COR-L47 (cell line): Measurements from ENCODE around the gene EML1.

Experiments
- DNase-seq: peaks from one replicate; lab custom pipeline; 2025; lab: John Stamatoyannopoulos, UW

The EML1 gene

GRCh38 chr14:99805757-99806439 is 12.7 kb downstream of the EML1 start:
- DNase-seq, result no peak

DNA sequence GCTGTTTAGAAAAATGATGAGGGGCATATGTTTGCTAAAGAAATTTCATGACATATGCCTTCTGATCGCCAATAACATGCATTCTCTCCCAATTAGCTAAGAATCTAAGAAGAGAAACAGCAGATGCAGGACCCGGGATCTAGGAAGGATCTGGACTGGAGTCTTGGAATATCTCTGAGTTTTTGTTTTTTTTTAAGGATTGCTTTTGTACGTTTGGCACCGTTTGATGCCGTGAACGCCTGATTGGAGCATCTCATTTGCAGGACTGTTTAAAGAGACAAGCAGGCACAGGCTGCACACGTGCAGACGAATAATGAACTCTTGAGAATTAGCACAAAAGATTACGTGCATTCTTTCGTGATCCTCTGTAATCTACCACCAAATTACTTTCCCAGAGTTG is 13.6 kb downstream of the EML1 start:
- no peak for DNase-seq

GRCh38 chr14:99807413-99808153 is 14.4 kb downstream of the EML1 start:
- no peak for DNase-seq

DNA sequence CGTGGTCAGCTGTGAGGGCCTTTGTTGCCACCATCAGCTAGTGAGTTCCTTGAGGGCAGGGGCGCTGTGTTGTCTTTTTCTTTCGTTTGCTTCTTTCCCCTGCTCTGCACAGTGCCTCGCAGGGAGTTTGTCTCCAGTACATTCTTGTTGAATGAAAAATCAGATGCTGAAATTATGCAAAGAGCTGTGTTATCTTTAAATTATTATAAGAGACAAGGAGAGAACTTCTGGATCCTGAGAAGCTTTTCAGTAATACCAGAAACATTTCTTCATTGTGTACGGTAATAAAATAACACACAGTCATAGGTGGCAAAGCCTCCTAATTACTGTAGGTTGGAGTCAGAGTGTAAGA is 14.9 kb downstream of the EML1 start:
- DNase-seq, result no peak

DNA sequence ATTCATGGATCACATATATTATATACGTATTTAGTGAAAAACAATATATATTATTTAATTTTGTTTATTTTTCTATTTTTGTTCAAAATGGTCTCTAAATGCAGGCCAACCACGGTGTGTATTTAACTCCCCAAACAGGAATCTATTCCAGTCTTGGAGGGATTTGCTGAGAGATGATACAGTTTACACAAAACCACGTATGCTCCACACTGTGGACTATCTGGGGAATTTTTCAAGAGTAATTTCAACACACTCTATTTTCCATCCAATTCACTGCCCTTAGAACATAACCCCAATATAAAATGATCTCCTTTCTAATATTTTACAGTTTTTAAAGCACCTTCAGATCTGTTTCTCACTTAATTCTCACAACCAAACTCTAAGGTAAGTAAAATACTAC is 15.3 kb downstream of the EML1 start:
- DNase-seq, result no peak

DNA sequence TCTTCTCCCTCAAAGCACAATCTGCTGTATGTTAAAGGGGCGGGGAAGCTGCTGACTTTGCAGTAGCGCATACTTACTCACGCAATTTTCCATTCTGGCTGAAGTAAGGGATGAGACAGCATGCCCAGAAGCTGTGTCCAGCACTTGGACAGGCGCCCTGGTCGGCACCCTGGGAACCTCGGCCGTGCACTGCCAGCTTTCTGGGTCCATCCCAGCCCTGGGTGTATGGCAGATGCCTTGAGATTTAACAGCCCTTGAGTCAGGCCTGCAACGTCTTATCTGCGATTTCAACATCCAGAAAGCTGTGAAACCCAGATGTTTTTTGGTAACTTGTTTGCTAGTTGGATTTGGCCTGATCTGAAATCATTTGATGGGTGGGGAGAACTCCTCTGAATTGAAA is 16.1 kb downstream of the EML1 start:
- DNase-seq, result no peak

DNA sequence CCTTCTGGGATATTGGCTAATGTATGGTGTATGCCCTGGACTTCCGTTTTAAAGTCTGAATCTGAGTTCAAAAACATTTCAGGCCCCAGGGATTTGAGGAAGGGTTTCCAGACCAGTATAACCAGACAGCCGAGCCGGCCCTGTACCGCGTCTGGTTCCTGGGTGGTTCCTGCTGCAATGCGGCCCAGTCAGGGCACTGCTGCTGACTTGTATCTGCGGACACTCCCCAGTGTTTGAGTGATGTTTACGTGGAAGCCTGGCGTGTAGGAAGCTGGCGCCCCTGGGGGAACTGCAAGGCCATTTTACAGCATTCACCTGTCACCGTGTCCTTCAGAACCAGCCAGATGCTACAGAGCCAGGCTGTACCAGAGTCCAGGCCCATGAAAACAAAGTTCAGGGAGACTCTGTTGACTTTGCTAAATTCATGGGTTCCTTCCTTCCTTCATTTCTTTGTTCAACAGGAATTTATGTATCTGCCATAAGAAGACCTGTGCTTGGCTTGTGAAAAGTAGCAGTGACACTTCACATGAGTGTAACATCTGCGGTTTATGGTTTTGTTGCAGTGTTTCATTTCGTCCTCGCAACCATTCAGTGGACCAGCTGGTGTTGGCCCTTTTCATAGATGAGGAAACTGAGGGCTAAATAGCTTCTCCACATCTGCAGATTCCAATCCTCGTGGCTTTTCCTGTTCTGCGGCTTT is 16.8 kb downstream of the EML1 start:
- no peak for DNase-seq

- no peak for DNase-seq
These were observed 17.3 kb downstream of the EML1 start for GRCh38 chr14:99810559-99810874.

DNA sequence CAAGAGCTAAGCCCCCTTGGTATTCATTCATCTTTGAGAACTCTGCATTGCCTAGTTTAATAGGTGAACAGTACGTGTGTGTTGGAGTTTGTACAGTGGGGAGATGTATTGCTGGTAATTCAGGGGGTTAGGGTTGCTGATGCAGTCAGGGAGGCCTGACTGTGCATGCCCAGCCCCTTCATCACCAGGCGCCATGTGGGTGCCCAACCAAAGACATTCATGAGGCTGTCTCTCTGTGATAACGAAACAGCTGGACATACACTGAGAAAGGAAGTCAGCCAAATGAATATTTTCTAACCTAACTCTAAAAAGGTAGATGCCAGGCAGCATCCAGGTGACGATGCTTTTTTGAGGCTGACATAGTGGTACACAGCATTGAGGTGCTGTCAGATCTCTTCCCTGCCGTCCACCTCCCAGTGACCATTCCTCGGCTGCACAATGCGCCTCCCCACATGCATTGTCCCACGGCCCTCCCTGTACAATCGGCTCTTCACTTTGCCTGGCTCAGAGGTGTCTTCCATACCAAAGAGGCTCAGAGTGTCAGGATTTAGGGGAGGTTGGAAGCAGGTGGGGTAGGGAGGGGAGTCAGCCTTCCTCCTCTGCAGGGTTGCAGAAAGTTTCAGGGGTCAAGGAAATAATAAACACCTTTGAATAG is 19.0 kb downstream of the EML1 start:
- no peak for DNase-seq

GRCh38 chr14:99812892-99813291 is 19.7 kb downstream of the EML1 start:
- no peak for DNase-seq

- DNase-seq, result no peak
These were observed 22.5 kb downstream of the EML1 start for GRCh38 chr14:99815696-99816095.

DNA sequence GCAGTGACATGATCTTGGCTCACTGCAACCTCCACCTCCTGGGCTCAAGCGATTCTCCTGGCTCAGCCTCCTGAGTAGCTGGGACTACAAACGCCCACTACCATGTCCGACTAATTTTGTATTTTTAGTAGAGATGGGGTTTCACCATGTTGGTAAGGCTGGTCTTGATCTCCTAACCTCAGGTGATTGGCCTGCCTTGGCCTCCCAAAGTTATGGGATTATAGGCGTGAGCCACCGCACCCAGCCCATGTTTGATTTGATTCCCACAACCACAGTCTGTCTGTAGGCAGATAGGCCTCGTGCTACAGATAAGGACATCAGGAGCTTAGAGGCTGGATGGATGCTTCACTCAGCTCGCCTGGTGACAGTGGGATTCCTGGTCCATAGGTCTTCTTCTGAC is 23.0 kb downstream of the EML1 start:
- DNase-seq, result no peak

DNA sequence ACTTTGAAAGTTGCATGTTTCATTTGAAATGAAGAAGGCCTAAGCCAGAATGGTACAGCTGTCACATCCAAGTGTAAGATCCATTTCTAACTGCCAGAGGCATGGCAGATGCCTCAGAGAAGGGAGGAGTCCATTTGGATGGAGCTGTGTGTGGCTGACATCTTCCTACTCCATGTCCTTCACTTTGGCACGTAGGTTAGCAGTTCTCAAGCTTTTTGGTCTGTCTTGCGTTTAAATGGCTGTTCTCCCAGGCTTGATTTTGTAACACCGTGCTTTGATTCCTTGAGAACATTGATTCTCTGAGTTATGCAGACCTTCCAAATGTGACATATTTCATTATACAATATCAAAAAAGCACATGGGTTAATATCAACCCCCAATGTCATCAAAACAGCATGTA is 23.4 kb downstream of the EML1 start:
- no peak for DNase-seq

GRCh38 chr14:99817331-99817730 is 24.1 kb downstream of the EML1 start:
- no peak for DNase-seq

GRCh38 chr14:99818503-99819036 is 25.4 kb downstream of the EML1 start:
- no peak for DNase-seq

DNA sequence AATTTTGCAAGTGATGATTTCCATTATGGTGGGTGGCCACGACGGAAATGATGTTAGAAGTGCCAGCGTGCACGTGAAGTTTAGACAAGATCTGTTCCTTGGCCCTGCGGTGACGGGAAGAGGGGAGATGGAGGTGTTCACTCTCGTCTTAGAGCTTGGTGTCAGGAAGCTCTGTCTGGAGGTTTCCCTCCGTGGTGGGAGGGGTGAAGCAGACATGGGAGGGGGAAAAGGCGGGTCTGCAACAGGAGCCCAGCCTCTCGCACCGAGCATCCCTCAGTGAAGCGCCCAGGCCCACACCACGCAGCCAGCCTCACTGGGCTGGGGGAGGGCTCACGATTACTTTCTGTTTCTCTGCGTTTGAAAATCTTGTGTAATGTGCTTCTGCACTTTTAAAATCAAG is 26.3 kb downstream of the EML1 start:
- DNase-seq, result no peak

GRCh38 chr14:99820702-99821331 is 27.6 kb downstream of the EML1 start:
- DNase-seq, result no peak

DNA sequence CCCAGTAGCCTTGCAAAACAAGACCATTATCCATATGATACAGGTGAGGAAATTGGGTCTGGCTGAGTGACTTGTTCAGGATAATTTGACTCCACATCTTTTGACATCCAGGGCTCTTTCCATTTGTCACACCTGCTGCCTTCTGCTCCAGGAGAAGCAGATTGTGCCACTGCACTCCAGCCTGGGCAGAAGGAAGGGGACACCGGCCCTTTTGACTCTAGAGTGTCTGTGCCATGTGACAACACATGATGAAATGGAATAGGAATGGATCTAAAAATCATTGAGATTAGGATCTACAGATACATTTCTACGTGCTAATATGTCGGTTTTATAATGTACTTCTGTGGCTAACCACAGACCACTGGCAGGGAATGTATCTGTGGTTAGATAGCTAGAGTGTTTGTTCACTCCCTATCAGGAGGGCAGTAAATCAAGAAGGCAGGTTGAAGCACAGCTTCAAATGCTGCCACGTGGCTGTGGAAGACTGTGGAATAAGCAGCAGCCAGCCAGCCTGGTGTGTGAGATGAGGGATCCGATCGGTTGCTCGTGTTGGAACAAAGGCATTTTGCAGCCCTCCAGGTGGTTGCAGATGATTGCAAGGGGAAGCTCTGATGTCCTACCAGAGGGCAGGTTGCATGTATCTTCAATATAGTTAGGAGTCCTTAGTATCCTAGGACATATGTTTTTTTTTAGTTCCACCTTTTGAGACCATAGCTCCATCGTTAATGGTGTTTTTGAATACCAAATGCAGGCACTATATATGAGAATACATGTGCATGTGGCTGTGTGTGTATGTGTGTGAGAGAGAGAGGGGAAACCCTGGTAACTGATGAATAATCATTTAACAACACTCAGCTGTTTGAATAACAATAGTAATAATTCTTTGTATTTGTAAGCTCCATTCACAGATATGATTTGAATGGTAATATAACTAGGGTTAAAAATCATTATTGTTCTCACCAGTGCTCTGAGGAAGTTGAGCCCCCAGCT is 28.6 kb downstream of the EML1 start:
- DNase-seq, result no peak

DNA sequence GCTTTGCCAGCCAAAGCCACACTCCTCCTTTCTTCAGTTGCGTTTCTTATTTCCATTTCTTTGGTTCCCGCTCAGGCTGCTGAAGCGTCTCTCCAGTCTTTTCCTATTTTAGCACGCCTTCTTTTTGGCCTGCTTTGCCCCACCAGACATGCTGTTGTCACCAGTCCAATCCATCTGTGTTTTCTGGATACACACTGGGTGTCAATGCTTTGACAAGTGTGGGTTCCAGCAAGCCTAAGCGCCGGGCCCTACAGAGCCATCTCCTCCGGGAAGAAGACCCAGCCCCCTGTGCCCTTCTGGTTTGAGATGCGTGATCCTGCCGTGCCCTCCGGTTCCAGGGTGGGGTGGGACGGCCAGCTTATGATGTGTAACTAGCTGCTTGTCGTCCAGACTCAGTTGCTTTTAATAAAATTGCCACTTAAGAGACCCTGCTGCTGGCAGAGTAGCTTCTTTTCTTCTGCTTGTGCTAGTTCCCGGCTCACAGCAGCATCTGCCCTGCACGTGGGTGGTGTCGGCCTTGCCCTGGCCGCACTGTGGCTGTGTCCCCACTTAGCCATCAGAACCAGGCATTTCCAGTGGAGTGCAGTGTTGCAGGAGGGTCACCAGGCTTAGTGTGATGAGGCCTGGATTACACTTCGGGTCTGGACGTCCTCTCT is 29.7 kb downstream of the EML1 start:
- no peak for DNase-seq

- DNase-seq, result no peak
These were observed 31.6 kb downstream of the EML1 start for GRCh38 chr14:99824776-99825175.
